Measurements from ENCODE around the gene MARCHF10. TPM values are rescaled to one million over a fixed set of nuclear protein-coding genes. Genes with fewer than 3 reads are reported as not detected.

The MARCHF10 gene
- polyA plus RNA-seq, 1 donor from 2014 or later = 0.27 TPM

- Histone ChIP-seq H3K9me2 (ENCODE audit: insufficient read depth, low read length) (no peaks in the 10 kb centered on the region), H3K27ac (ENCODE audit: low read length) (peak overlapping the region; percentile 67), H3K9me3 (ENCODE audit: low read length) (no peaks in the 10 kb centered on the region), H3K79me2 (replicated peaks; ENCODE audit: insufficient read depth, low read length) (peaks cover 18% of the 10 kb centered on the region), H3K4me3 (ENCODE audit: low read length) (peak overlapping the region; percentile 77), H4K20me1 (ENCODE audit: insufficient read depth) (no peaks in the 10 kb centered on the region), H3K9ac (ENCODE audit: low read length) (peak overlapping the region; percentile 84), H3F3A (ENCODE audit: insufficient read depth, low read length, poor library complexity, severe bottlenecking) (no peaks in the 10 kb centered on the region), H3K4me2 (ENCODE audit: low read length) (no peak overlapping the region), H2AFZ (ENCODE audit: low read depth, low read length) (peak overlapping the region; percentile 49), H3K27me3 (ENCODE audit: insufficient read depth, low read depth, low read length) (no peaks in the 10 kb centered on the region), H3K36me3 (ENCODE audit: insufficient read depth, low read length) (no peaks in the 10 kb centered on the region)
- peak; percentile 99 for TF ChIP-seq RAD21 (conservative IDR thresholded peaks at IDR 0.05)
- TF ChIP-seq MXI1 (conservative IDR thresholded peaks at IDR 0.05; ENCODE audit: poor library complexity, severe bottlenecking) = peak; percentile 59
- TF ChIP-seq EZH2 (IDR thresholded peaks at IDR 0.05; ENCODE audit: borderline replicate concordance, insufficient read depth, low read length, poor library complexity, severe bottlenecking) = no peak
- no peak for TF ChIP-seq TAF1 (IDR thresholded peaks at IDR 0.05; ENCODE audit: low read depth)
- peak; percentile 32 for TF ChIP-seq POLR2AphosphoS5 (IDR thresholded peaks at IDR 0.05)
- TF ChIP-seq, protein P1, sequence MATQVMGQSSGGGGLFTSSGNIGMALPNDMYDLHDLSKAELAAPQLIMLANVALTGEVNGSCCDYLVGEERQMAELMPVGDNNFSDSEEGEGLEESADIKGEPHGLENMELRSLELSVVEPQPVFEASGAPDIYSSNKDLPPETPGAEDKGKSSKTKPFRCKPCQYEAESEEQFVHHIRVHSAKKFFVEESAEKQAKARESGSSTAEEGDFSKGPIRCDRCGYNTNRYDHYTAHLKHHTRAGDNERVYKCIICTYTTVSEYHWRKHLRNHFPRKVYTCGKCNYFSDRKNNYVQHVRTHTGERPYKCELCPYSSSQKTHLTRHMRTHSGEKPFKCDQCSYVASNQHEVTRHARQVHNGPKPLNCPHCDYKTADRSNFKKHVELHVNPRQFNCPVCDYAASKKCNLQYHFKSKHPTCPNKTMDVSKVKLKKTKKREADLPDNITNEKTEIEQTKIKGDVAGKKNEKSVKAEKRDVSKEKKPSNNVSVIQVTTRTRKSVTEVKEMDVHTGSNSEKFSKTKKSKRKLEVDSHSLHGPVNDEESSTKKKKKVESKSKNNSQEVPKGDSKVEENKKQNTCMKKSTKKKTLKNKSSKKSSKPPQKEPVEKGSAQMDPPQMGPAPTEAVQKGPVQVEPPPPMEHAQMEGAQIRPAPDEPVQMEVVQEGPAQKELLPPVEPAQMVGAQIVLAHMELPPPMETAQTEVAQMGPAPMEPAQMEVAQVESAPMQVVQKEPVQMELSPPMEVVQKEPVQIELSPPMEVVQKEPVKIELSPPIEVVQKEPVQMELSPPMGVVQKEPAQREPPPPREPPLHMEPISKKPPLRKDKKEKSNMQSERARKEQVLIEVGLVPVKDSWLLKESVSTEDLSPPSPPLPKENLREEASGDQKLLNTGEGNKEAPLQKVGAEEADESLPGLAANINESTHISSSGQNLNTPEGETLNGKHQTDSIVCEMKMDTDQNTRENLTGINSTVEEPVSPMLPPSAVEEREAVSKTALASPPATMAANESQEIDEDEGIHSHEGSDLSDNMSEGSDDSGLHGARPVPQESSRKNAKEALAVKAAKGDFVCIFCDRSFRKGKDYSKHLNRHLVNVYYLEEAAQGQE (IDR thresholded peaks at IDR 0.05; ENCODE audit: borderline replicate concordance) = no peak
- peak; percentile 53 for TF ChIP-seq EP300 (conservative IDR thresholded peaks at IDR 0.05; ENCODE audit: poor library complexity, severe bottlenecking)
- TF ChIP-seq SMC3 (conservative IDR thresholded peaks at IDR 0.05; ENCODE audit: poor library complexity) = peak; percentile 98
- TF ChIP-seq, protein P2, sequence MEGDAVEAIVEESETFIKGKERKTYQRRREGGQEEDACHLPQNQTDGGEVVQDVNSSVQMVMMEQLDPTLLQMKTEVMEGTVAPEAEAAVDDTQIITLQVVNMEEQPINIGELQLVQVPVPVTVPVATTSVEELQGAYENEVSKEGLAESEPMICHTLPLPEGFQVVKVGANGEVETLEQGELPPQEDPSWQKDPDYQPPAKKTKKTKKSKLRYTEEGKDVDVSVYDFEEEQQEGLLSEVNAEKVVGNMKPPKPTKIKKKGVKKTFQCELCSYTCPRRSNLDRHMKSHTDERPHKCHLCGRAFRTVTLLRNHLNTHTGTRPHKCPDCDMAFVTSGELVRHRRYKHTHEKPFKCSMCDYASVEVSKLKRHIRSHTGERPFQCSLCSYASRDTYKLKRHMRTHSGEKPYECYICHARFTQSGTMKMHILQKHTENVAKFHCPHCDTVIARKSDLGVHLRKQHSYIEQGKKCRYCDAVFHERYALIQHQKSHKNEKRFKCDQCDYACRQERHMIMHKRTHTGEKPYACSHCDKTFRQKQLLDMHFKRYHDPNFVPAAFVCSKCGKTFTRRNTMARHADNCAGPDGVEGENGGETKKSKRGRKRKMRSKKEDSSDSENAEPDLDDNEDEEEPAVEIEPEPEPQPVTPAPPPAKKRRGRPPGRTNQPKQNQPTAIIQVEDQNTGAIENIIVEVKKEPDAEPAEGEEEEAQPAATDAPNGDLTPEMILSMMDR (IDR thresholded peaks at IDR 0.05; ENCODE audit: poor library complexity, severe bottlenecking) = peak; percentile 97
These were observed 104.2 kb downstream of the MARCHF10 start for GRCh38 chr17:62703776-62704380.

DNA sequence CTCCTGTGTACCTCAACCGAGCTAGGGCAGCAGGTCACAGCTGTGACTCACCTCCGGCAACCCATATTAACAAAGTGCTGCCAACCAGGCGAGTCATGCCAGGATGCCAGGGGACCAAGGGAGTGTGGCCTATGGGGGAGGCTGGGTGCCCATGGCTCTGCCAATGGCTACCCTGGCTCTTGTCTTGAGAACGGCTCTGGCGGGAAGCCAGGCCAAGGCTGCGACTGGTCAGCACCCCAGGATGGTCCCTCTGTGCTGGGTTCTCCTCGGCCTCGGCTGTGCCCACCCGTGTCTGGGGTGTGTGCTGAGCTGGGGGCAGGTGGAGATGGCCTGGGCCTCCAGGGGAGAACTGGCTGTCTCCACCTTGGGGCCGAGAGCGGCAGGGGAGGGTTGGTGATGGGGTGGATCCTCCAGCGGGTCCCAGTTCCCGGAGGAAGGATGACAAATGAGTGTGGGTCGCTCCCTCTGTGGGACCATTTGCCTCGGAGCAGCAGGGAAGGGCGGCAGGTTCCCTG, 104.8 kb downstream of the MARCHF10 start:
- H3K27ac ChIP-seq (ENCODE audit: low read length) = no peak overlapping the region

More for the DNA sequence above, 104.8 kb downstream of the MARCHF10 start:
- H3K36me3 ChIP-seq (ENCODE audit: insufficient read depth, low read length) = no peaks in the 10 kb centered on the region
- peak overlapping the region; percentile 84 for H3K9ac ChIP-seq (ENCODE audit: low read length)
- no peaks in the 10 kb centered on the region for H3K27me3 ChIP-seq (ENCODE audit: insufficient read depth, low read depth, low read length)
- peaks cover 18% of the 10 kb centered on the region for H3K79me2 ChIP-seq (replicated peaks; ENCODE audit: insufficient read depth, low read length)
- H4K20me1 ChIP-seq (ENCODE audit: insufficient read depth) = no peaks in the 10 kb centered on the region
- H3F3A ChIP-seq (ENCODE audit: insufficient read depth, low read length, poor library complexity, severe bottlenecking) = no peaks in the 10 kb centered on the region
- peak overlapping the region; percentile 54 for H3K4me3 ChIP-seq (ENCODE audit: low read length)
- no peak overlapping the region for H3K4me2 ChIP-seq (ENCODE audit: low read length)
- H3K9me3 ChIP-seq (ENCODE audit: low read length) = no peaks in the 10 kb centered on the region
- TF ChIP-seq, protein P1 (IDR thresholded peaks at IDR 0.05; ENCODE audit: borderline replicate concordance) = no peak
- TF ChIP-seq EZH2 (IDR thresholded peaks at IDR 0.05; ENCODE audit: borderline replicate concordance, insufficient read depth, low read length, poor library complexity, severe bottlenecking) (no peak), SMC3 (conservative IDR thresholded peaks at IDR 0.05; ENCODE audit: poor library complexity) (no peak), RAD21 (conservative IDR thresholded peaks at IDR 0.05) (no peak)
- TF ChIP-seq, protein P2 (IDR thresholded peaks at IDR 0.05; ENCODE audit: poor library complexity, severe bottlenecking) = no peak
- no peak overlapping the region for H2AFZ ChIP-seq (ENCODE audit: low read depth, low read length)
- H3K9me2 ChIP-seq (ENCODE audit: insufficient read depth, low read length) = no peaks in the 10 kb centered on the region

All from neural cell (in vitro differentiated cells).